GM12878 (cell line): ENCODE results near the gene ABCB9. TPM values are rescaled to one million over a fixed set of nuclear protein-coding genes. Genes with fewer than 3 reads are reported as not detected.

Experiments used
- CBFB ChIP-seq: IDR thresholded peaks from 2 replicates; pipeline ENCODE4 v1.6.1; 2016; ENCODE audit warnings: antibody characterized with exemption, low read depth
- CREM ChIP-seq: IDR thresholded peaks from 2 replicates; pipeline ENCODE4 v1.6.1; 2014; ENCODE audit warnings: antibody characterized with exemption, low read depth
- EZH2 ChIP-seq: IDR thresholded peaks from 2 replicates; pipeline ENCODE4 v1.6.1; 2012; ENCODE audit warnings: low read depth, mild to moderate bottlenecking, control low read depth, inconsistent platforms, low read length, borderline replicate concordance; ENCODE audit not compliant: control insufficient read depth
- HDAC2 ChIP-seq: fragments of 200-600 bp; sonication (generic); IDR thresholded peaks from 2 replicates; pipeline ENCODE4 v1.6.1; 2017
- IRF4 ChIP-seq: IDR thresholded peaks from 2 replicates; pipeline ENCODE4 v1.6.1; 2011; ENCODE audit warnings: low read depth, low read length
- LARP7 ChIP-seq: fragments of 450-650 bp; IDR thresholded peaks from 2 replicates; pipeline ENCODE4 v1.6.1; 2017; ENCODE audit warnings: mild to moderate bottlenecking
- MTA2 ChIP-seq: fragments of 450-650 bp; IDR thresholded peaks from 2 replicates; pipeline ENCODE4 v1.6.1; 2016; ENCODE audit warnings: low read depth, mild to moderate bottlenecking, moderate library complexity
- NFIC ChIP-seq: IDR thresholded peaks from 2 replicates; pipeline ENCODE4 v1.6.1; 2012; ENCODE audit warnings: low read depth, mild to moderate bottlenecking, inconsistent platforms, low read length, moderate library complexity
- NR2C2 ChIP-seq: IDR thresholded peaks from 2 replicates; pipeline ENCODE4 v1.6.1; 2011; ENCODE audit warnings: borderline replicate concordance, low read depth; ENCODE audit not compliant: control insufficient read depth, insufficient read length
- RELA ChIP-seq: fragments of 450-650 bp; IDR thresholded peaks from 2 replicates; pipeline ENCODE4 v1.8.0; 2014; ENCODE audit warnings: borderline replicate concordance; ENCODE audit not compliant: partially characterized antibody
- RFX5 ChIP-seq: IDR thresholded peaks from 2 replicates; pipeline ENCODE4 v1.6.1; 2011; ENCODE audit warnings: low read depth, low read length, improper control_type of control experiment
- SP1 ChIP-seq: IDR thresholded peaks from one replicate; pipeline ENCODE4 v1.6.1; 2011; ENCODE audit warnings: low read depth, low read length
- ZNF622 ChIP-seq: fragments of 450-650 bp; IDR thresholded peaks from 2 replicates; pipeline ENCODE4 v1.6.1; 2017; ENCODE audit warnings: mild to moderate bottlenecking, inconsistent platforms
- polyA plus RNA-seq, 11 experiments: library from polyadenylated mRNA; depleted of rRNA in 4 of 11; unstranded in 6 of 11; stranded (reverse) in 5 of 11; fragments of >200 nt; fragmentation: Nextera tagmentation in 4 of 11; fragmentation: Illumina TruSeq in 1 of 11; extraction: Ambion mirVana in 4 of 11; extraction: Trizol in 1 of 11; gene quantifications; 1 replicate in 1 of 11; 2 replicates in 10 of 11; pipeline versions ENCODE4 v1.2.1 to v1.2.3, GENCODE V29; 2011 to 2016; ENCODE audit warnings: inconsistent platforms in 2 of 11, missing spikeins in 2 of 11, low read depth in 1 of 11
- total RNA-seq, 4 experiments: library from RNA; depleted of rRNA in 3 of 4; stranded (reverse); fragments of >200 nt in 3 of 4; fragmentation: Illumina TruSeq in 1 of 4; extraction: Trizol in 1 of 4; gene quantifications; 2 replicates each; pipeline versions ENCODE4 v1.2.1 to v1.2.3, GENCODE V29; 2013 to 2021
- TF ChIP-seq, protein P1 (sequence below): IDR thresholded peaks from 2 replicates; pipeline ENCODE4 v1.6.1; 2012; ENCODE audit warnings: mild to moderate bottlenecking, low read depth, low read length
- TF ChIP-seq, protein P2 (sequence below): fragments of 450-650 bp; IDR thresholded peaks from 2 replicates; pipeline ENCODE4 v1.6.1; 2017; ENCODE audit warnings: mild to moderate bottlenecking, moderate library complexity
- TF ChIP-seq, protein P3 (sequence below): fragments of 450-650 bp; IDR thresholded peaks from 2 replicates; pipeline ENCODE4 v1.6.1; 2016; ENCODE audit warnings: mild to moderate bottlenecking, moderate library complexity, borderline replicate concordance
- TF ChIP-seq, protein P4 (sequence below): IDR thresholded peaks from 2 replicates; pipeline ENCODE4 v1.6.1; 2011; ENCODE audit warnings: low read depth, mild to moderate bottlenecking, low read length, moderate library complexity, borderline replicate concordance; ENCODE audit errors: extremely low read depth

Gene ABCB9
- total and polyA plus RNA-seq, 10 of the 15 experiments (the other 5 are each of a cell fraction or from before 2014, with no cell fraction given): 0.37 to 4.9 (median 3.1) TPM

DNA sequence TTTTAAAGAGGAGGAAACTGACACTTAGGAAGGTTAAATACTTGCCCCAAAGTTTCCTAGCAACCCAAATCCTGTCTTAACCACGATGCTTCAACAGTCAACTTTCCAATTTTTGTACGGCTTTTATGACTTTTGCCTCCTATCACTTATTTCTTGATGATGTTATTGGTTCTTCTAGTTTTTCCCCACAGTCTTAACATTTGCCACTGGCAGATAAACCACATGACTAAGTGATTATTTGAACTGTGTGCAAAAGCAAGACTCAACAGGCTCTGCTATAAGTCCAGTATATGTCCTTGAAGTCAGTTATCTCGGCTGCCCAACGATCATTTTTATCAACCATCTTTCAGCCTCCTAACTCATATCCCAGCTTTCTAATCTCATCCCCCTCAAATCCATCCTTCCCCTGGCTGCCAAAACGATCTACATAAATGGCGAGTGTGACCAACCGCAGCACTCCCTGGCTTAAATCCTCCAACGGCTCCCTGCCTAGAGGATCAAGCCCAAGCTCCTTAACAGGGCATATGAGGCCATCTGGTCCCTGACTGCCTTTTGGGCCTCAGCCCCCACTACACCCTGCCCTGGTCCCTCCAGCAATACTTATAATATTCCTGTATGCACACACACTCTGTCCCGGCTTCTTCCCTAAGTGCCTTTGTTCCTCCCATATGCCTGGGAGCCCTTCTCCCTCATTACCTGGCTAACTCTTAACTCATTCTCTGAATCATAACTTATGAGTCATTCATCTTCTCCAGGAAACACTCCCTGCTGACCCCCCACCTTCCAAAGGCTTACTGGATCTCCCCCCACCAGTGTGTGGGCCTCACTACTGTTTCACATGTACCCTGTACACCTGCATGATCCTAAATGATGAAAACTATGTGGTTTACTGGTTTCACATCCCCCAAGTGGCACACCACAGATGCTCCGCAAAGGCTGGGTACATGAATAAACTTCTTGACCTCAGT lies 79.1 kb downstream of the ABCB9 start (continued):
- TF ChIP-seq, protein P1, sequence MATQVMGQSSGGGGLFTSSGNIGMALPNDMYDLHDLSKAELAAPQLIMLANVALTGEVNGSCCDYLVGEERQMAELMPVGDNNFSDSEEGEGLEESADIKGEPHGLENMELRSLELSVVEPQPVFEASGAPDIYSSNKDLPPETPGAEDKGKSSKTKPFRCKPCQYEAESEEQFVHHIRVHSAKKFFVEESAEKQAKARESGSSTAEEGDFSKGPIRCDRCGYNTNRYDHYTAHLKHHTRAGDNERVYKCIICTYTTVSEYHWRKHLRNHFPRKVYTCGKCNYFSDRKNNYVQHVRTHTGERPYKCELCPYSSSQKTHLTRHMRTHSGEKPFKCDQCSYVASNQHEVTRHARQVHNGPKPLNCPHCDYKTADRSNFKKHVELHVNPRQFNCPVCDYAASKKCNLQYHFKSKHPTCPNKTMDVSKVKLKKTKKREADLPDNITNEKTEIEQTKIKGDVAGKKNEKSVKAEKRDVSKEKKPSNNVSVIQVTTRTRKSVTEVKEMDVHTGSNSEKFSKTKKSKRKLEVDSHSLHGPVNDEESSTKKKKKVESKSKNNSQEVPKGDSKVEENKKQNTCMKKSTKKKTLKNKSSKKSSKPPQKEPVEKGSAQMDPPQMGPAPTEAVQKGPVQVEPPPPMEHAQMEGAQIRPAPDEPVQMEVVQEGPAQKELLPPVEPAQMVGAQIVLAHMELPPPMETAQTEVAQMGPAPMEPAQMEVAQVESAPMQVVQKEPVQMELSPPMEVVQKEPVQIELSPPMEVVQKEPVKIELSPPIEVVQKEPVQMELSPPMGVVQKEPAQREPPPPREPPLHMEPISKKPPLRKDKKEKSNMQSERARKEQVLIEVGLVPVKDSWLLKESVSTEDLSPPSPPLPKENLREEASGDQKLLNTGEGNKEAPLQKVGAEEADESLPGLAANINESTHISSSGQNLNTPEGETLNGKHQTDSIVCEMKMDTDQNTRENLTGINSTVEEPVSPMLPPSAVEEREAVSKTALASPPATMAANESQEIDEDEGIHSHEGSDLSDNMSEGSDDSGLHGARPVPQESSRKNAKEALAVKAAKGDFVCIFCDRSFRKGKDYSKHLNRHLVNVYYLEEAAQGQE: no peak
- TF ChIP-seq CREM: peak; percentile 91
- TF ChIP-seq LARP7: no peak
- no peak for TF ChIP-seq ZNF622
- no peak for TF ChIP-seq RFX5
- TF ChIP-seq, protein P2, sequence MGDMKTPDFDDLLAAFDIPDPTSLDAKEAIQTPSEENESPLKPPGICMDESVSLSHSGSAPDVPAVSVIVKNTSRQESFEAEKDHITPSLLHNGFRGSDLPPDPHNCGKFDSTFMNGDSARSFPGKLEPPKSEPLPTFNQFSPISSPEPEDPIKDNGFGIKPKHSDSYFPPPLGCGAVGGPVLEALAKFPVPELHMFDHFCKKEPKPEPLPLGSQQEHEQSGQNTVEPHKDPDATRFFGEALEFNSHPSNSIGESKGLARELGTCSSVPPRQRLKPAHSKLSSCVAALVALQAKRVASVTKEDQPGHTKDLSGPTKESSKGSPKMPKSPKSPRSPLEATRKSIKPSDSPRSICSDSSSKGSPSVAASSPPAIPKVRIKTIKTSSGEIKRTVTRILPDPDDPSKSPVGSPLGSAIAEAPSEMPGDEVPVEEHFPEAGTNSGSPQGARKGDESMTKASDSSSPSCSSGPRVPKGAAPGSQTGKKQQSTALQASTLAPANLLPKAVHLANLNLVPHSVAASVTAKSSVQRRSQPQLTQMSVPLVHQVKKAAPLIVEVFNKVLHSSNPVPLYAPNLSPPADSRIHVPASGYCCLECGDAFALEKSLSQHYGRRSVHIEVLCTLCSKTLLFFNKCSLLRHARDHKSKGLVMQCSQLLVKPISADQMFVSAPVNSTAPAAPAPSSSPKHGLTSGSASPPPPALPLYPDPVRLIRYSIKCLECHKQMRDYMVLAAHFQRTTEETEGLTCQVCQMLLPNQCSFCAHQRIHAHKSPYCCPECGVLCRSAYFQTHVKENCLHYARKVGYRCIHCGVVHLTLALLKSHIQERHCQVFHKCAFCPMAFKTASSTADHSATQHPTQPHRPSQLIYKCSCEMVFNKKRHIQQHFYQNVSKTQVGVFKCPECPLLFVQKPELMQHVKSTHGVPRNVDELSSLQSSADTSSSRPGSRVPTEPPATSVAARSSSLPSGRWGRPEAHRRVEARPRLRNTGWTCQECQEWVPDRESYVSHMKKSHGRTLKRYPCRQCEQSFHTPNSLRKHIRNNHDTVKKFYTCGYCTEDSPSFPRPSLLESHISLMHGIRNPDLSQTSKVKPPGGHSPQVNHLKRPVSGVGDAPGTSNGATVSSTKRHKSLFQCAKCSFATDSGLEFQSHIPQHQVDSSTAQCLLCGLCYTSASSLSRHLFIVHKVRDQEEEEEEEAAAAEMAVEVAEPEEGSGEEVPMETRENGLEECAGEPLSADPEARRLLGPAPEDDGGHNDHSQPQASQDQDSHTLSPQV: no peak
- TF ChIP-seq IRF4: peak; percentile 90
- TF ChIP-seq EZH2: no peak
- no peak for TF ChIP-seq NR2C2
- peak; percentile 97 for TF ChIP-seq CBFB
- TF ChIP-seq RELA: no peak
- TF ChIP-seq, protein P3, sequence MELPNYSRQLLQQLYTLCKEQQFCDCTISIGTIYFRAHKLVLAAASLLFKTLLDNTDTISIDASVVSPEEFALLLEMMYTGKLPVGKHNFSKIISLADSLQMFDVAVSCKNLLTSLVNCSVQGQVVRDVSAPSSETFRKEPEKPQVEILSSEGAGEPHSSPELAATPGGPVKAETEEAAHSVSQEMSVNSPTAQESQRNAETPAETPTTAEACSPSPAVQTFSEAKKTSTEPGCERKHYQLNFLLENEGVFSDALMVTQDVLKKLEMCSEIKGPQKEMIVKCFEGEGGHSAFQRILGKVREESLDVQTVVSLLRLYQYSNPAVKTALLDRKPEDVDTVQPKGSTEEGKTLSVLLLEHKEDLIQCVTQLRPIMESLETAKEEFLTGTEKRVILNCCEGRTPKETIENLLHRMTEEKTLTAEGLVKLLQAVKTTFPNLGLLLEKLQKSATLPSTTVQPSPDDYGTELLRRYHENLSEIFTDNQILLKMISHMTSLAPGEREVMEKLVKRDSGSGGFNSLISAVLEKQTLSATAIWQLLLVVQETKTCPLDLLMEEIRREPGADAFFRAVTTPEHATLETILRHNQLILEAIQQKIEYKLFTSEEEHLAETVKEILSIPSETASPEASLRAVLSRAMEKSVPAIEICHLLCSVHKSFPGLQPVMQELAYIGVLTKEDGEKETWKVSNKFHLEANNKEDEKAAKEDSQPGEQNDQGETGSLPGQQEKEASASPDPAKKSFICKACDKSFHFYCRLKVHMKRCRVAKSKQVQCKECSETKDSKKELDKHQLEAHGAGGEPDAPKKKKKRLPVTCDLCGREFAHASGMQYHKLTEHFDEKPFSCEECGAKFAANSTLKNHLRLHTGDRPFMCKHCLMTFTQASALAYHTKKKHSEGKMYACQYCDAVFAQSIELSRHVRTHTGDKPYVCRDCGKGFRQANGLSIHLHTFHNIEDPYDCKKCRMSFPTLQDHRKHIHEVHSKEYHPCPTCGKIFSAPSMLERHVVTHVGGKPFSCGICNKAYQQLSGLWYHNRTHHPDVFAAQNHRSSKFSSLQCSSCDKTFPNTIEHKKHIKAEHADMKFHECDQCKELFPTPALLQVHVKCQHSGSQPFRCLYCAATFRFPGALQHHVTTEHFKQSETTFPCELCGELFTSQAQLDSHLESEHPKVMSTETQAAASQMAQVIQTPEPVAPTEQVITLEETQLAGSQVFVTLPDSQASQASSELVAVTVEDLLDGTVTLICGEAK: no peak
- peak; percentile 91 for TF ChIP-seq MTA2
- peak; percentile 97 for TF ChIP-seq NFIC
- TF ChIP-seq, protein P4, sequence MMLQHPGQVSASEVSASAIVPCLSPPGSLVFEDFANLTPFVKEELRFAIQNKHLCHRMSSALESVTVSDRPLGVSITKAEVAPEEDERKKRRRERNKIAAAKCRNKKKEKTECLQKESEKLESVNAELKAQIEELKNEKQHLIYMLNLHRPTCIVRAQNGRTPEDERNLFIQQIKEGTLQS: no peak
- TF ChIP-seq SP1: peak; percentile 39
- TF ChIP-seq HDAC2: no peak
